Prostate gland (tissue), 2 donors: ENCODE results near the gene ZNF217. TPM values are rescaled to one million over a fixed set of nuclear protein-coding genes. Genes with fewer than 3 reads are reported as not detected.
"Not testable (repeated sequence)": the region's sequence is repeated elsewhere in the genome, so short reads cannot be mapped to it uniquely, and the experiment has no call there.

Source experiments
- DNase-seq: peaks from one replicate; pipeline ENCODE4 v3.0.0-alpha.2; 2019; ENCODE audit warnings: low spot score
- H3K27ac ChIP-seq, 2 donors: fragments of 200-600 bp; sonication (generic); 2 replicates each; pipeline ENCODE4 v1.5.1; 2017 to 2019
- H3K27me3 ChIP-seq: fragments of 200-600 bp; sonication (generic); replicated peaks from 2 replicates; pipeline ENCODE4 v1.5.1; 2019; ENCODE audit not compliant: insufficient read depth
- H3K36me3 ChIP-seq, 2 donors: fragments of 200-600 bp; sonication (generic); 1 replicate in 1 of 2; 2 replicates in 1 of 2; pipeline versions ENCODE4 v1.5.1 to v1.8.1; 2017 to 2019
- H3K4me1 ChIP-seq: fragments of 200-600 bp; sonication (generic); replicated peaks from 2 replicates; pipeline ENCODE4 v1.5.1; 2019
- H3K4me3 ChIP-seq, 2 donors: fragments of 200-600 bp; sonication (generic); 2 replicates each; pipeline ENCODE4 v1.5.1; 2017 to 2019
- H3K9me3 ChIP-seq: fragments of 200-600 bp; sonication (generic); 2 replicates; pipeline ENCODE4 v1.5.1; 2017
- POLR2A ChIP-seq: fragments of 450-650 bp; IDR thresholded peaks from one replicate; pipeline ENCODE4 v1.6.1; 2016; ENCODE audit warnings: antibody characterized with exemption, mild to moderate bottlenecking
- POLR2AphosphoS5 ChIP-seq: sonication (generic); formaldehyde crosslinking; IDR thresholded peaks from one replicate; pipeline ENCODE4 v1.6.1; 2017; ENCODE audit warnings: antibody characterized with exemption
- WGBS: methylation state at CpG from one replicate; pipeline ENCODE4 v1.1.5; 2018; 5-methylcytosine and 5-hydroxymethylcytosine counted together
- intact Hi-C: fragments of 100-400 bp; cut with DNase I; formaldehyde crosslinking; loops from one replicate; pipeline ENCODE4 v1.14.2; 2022
- total RNA-seq, 2 donors: library from RNA; depleted of rRNA; stranded (reverse); fragments of >200 nt; gene quantifications; one replicate each; pipeline ENCODE4 v1.1.0, GENCODE V29; 2016
- TF ChIP-seq, protein P1 (sequence below), 4 experiments: fragments of 200-600 bp in 2 of 4; fragments of 450-650 bp in 2 of 4; sonication (generic) in 2 of 4; IDR thresholded peaks; 1 replicate in 3 of 4; 2 replicates in 1 of 4; pipeline ENCODE4 v1.5.1; 2016 to 2019; ENCODE audit warnings: antibody characterized with exemption in 4 of 4, mild to moderate bottlenecking in 2 of 4, moderate library complexity in 2 of 4

The ZNF217 gene
- total RNA-seq, 2 donors from 2014 or later = 35.4 to 44.5 TPM

DNA sequence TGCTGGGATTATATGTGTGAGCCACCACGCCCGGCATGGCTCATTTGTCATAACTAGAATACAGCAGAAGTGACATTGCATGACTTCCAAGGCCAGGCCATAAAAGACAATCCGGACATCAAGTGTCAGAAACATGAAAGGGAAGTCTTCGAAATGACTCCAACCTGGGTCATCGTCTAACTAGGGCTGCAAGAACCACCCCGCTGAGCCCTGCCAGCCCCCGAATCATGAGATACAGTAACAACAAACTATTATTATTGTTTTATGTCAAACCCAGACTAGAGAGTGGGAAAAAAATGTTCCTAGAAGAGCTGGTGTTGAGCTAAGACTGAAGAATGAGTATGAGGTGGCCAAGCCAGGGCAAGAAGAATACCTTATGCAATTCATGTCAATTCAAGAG, 59.6 kb downstream of the ZNF217 start:
- TF ChIP-seq, protein P1, sequence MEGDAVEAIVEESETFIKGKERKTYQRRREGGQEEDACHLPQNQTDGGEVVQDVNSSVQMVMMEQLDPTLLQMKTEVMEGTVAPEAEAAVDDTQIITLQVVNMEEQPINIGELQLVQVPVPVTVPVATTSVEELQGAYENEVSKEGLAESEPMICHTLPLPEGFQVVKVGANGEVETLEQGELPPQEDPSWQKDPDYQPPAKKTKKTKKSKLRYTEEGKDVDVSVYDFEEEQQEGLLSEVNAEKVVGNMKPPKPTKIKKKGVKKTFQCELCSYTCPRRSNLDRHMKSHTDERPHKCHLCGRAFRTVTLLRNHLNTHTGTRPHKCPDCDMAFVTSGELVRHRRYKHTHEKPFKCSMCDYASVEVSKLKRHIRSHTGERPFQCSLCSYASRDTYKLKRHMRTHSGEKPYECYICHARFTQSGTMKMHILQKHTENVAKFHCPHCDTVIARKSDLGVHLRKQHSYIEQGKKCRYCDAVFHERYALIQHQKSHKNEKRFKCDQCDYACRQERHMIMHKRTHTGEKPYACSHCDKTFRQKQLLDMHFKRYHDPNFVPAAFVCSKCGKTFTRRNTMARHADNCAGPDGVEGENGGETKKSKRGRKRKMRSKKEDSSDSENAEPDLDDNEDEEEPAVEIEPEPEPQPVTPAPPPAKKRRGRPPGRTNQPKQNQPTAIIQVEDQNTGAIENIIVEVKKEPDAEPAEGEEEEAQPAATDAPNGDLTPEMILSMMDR (IDR thresholded peaks at IDR 0.05) = no peak
- TF ChIP-seq POLR2A (no peak), POLR2AphosphoS5 (no peak)
- Histone ChIP-seq H3K27me3 (no peaks in the 10 kb centered on the region), H3K9me3 (no peaks in the 10 kb centered on the region), H3K4me3 (no peak overlapping the region), H3K4me1 (no peaks in the 10 kb centered on the region), H3K27ac (no peak overlapping the region), H3K36me3 (no peaks in the 10 kb centered on the region)
- no peak for DNase-seq
- 80% methylated on average over 7 of the region's 7 CpGs for WGBS
- intact Hi-C loops = no loop called here

DNA sequence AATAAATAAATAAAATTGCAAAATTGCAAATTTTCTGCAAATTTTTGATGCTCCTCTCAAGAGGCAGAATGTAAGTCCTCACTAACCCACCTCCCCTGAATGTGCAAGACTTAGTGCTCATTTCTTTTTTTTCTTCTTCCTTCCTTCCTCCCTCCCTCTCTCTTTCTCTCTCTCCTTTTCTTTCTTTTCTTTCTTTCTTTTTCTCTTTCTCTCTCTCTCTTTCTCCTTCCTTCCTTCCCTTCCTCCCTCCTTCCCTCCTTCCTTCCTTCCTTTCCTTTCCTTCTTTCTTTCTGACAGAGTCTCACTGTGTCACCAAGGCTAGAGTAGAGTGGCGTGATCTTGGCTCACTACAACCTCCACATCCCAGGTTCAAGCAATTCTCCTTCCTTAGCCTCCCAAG, 60.1 kb downstream of the ZNF217 start:
- 100% methylated on average over 1 of the region's 1 CpG for WGBS

DNA sequence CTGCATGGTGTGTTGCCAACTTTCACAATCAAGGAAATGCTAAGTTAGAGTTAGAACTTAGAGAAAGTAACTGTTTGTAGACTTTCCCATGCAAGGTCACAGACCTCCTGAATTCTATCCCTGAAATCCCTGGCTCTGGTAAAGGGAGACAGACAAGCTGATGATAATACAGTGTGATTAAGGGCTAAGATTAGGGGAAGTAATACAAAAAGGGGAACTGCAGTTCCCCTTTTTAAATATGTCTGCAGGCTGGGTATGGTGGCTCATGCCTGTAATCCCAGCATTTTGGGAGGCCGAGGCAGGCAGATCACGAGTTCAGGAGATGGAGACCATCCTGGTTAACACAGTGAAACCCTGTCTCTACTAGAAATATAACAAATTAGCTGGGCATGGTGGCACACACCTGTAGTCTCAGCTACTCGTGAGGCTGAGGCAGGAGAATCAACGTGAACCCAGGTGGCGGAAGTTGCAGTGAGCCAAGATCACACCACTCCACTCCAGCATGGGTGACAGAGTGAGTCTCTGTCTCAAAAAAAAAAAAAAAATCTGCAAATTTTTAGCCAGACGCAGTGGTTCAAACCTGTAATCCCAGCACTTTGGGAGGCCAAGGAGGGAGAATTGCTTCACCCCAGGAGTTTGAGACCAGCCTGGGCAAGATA, 60.9 kb downstream of the ZNF217 start:
- H3K9me3 ChIP-seq, DNase-seq, H3K27ac ChIP-seq, H3K4me1 ChIP-seq, H3K36me3 ChIP-seq, H3K27me3 ChIP-seq, intact Hi-C loops, H3K4me3 ChIP-seq: not testable (repeated sequence)
- 91% methylated on average over 6 of the region's 6 CpGs for WGBS

More for the DNA sequence above, 60.1 kb downstream of the ZNF217 start:
- intact Hi-C loops = no loop called here
- Histone ChIP-seq H3K4me3 (no peak overlapping the region), H3K27me3 (no peaks in the 10 kb centered on the region), H3K36me3 (no peaks in the 10 kb centered on the region), H3K9me3 (no peaks in the 10 kb centered on the region), H3K27ac (no peak overlapping the region), H3K4me1 (no peaks in the 10 kb centered on the region)
- no peak for TF ChIP-seq POLR2A
- no peak for DNase-seq

DNA sequence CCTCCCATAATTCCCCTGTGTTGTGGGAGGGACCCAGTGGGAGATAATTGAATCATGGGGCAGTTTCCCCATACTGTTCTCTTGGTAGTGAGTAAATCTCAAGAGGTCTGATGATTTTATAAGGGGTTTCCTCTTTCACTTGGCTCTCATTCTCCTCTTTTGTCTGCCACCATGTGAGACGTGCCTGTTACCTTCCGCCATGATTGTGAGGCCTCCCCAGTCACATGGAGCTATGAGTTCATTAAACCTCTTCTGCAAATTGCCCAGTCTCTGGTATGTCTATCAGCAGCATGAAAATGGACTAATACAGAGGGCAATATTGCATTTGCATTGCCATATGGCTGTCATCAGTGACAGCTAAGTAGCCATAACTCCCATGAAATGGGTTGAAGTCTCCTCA, 63.2 kb downstream of the ZNF217 start:
- H3K4me3 ChIP-seq = no peak overlapping the region
- H3K27me3 ChIP-seq = no peaks in the 10 kb centered on the region
- H3K9me3 ChIP-seq = no peaks in the 10 kb centered on the region
- no peak overlapping the region for H3K27ac ChIP-seq
- H3K4me1 ChIP-seq = no peaks in the 10 kb centered on the region
- H3K36me3 ChIP-seq = no peaks in the 10 kb centered on the region
- 49% methylated on average over 2 of the region's 2 CpGs for WGBS
- DNase-seq = no peak
- intact Hi-C loops = no loop called here
- no peak for TF ChIP-seq POLR2A
- TF ChIP-seq POLR2AphosphoS5 = no peak
- TF ChIP-seq, protein P1 (IDR thresholded peaks at IDR 0.05) = no peak

DNA sequence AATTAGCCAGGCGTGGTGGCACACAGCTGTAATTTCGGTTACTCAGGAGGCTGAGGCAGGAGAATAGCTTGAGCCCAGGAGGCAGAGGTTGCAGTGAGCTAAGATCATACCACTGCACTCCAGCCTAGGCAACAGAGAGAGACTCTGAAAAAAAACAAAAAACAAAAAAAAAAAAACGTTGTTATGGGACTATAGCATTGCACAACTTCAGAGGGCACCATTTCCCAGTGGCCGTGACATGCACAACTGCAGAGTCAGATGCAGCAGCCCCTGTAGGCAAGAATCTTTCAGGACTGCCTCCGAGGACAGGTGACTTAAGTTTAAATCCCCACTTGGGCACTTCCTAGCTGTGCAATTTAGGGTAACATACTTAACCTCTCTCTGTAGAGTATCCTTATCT, 64.0 kb downstream of the ZNF217 start:
- Histone ChIP-seq H3K4me1 (no peaks in the 10 kb centered on the region), H3K36me3 (no peaks in the 10 kb centered on the region), H3K9me3 (no peaks in the 10 kb centered on the region), H3K27ac (no peak overlapping the region), H3K27me3 (no peaks in the 10 kb centered on the region), H3K4me3 (no peak overlapping the region)
- intact Hi-C loops = no loop called here
- TF ChIP-seq, protein P1 (IDR thresholded peaks at IDR 0.05) = no peak
- TF ChIP-seq POLR2AphosphoS5 (no peak), POLR2A (no peak)
- DNase-seq = no peak
- 83% methylated on average over 5 of the region's 5 CpGs for WGBS

DNA sequence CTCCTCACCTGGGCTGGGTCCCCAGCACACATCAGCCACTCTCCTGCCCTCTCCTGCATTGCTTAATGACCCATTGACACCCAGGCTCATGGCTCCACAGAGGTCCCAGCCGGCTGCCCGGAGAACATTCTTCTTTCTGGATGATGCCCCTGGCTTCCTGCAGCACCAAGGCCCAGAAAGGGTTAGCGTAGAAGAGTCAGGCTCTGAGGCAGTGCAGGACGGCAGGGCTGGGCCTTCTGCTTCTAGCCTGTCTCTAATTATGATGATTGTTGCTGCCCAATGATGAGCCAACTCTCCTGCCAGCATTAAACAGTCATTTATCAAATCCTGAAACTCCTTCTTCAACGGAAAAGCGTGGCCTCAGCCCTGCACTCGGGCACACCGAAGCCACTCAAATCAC, 66.4 kb downstream of the ZNF217 start:
- TF ChIP-seq POLR2AphosphoS5 = no peak
- Histone ChIP-seq H3K4me3 (no peak overlapping the region), H3K4me1 (no peaks in the 10 kb centered on the region), H3K27me3 (no peaks in the 10 kb centered on the region), H3K9me3 (no peaks in the 10 kb centered on the region), H3K27ac (no peak overlapping the region), H3K36me3 (no peaks in the 10 kb centered on the region)
- intact Hi-C loops = no loop called here
- 88% methylated on average over 8 of the region's 8 CpGs for WGBS
- DNase-seq = no peak
